ENCODE measurements around the gene FFAR3.
"Not testable (repeated sequence)": the region's sequence is repeated elsewhere in the genome, so short reads cannot be mapped to it uniquely, and the experiment has no call there.

DNA sequence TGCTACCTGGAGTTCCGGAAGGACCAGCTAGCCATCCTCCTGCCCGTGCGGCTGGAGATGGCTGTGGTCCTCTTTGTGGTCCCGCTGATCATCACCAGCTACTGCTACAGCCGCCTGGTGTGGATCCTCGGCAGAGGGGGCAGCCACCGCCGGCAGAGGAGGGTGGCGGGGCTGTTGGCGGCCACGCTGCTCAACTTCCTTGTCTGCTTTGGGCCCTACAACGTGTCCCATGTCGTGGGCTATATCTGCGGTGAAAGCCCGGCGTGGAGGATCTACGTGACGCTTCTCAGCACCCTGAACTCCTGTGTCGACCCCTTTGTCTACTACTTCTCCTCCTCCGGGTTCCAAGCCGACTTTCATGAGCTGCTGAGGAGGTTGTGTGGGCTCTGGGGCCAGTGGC, 1.1 kb downstream of the FFAR3 start:
- not testable (repeated sequence) for TF ChIP-seq POLR2A, POLR2AphosphoS5 (IDR thresholded peaks at IDR 0.05; ENCODE audit: low read depth, low read length)

Measured in GM12892 (cell line).